A549 treated with AZD2906 at 1 μM for 4 hours (cell line): ENCODE results near the gene ATF6. TPM values are rescaled to one million over a fixed set of nuclear protein-coding genes. Genes with fewer than 3 reads are reported as not detected.

Source experiments
- total RNA-seq: library from RNA; stranded (reverse); fragments of 200-300 nt; extraction: Qiagen RNA extraction; gene quantifications from 5 replicates; pipeline ENCODE4 v1.2.3, GENCODE V29; 2022

ATF6 gene
- total RNA-seq = 12.8 to 15.3 TPM (median 14.3 TPM) in 5 replicates

GRCh38 chr1:161766102-161766981 is at the start of gene ATF6:
Gene ATF6 (plus strand): TSS chr1:161766320. CDS start chr1:161766361, 41 bp downstream.

GRCh38 chr1:161720956-161721737 is 45.0 kb upstream of the ATF6 start, which contains the start of gene FCRLB:
Gene FCRLB (plus strand): TSS chr1:161721544. CDS start chr1:161722673, 1,129 bp downstream.

GRCh38 chr1:161749509-161750407 is 16.4 kb upstream of the ATF6 start, which contains the start of gene DUSP12:
Gene DUSP12 (plus strand): TSS chr1:161749786. CDS start chr1:161749802, 16 bp downstream.

Other genes with a start within 250 kb of the ATF6 start
- gene HSPA6, start 241.8 kb upstream of the ATF6 start, total RNA-seq = 1.0 to 7.1 TPM (median 1.9 TPM) in 5 replicates
- not detected in 5 replicates for gene FCGR3A, start 216.5 kb upstream of the ATF6 start, total RNA-seq
- gene FCGR3B, start 135.1 kb upstream of the ATF6 start, total RNA-seq = not detected in 5 replicates
- gene FCGR2B, start 103.2 kb upstream of the ATF6 start, total RNA-seq = not detected in 5 replicates
- 0.03 to 0.06 TPM in 2 of 5 replicates, not detected in the others for gene FCRLA, start 59.1 kb upstream of the ATF6 start, total RNA-seq
- 1.0 to 1.8 TPM (median 1.7 TPM) in 5 replicates for gene FCRLB, start 44.8 kb upstream of the ATF6 start, total RNA-seq
- gene DUSP12, start 16.5 kb upstream of the ATF6 start, total RNA-seq = 45.9 to 56.9 TPM (median 46.9 TPM) in 5 replicates